Cerebellar nuclear complex (tissue), 1 donor: ENCODE measurements around the gene ST3GAL3.

ENCODE experiments used
- DNase-seq, 2 experiments: peaks; one replicate each; lab custom pipeline; 2025; lab: John Stamatoyannopoulos, UW

The ST3GAL3 gene

GRCh38 chr1:43786960-43787359 is 79.6 kb downstream of the ST3GAL3 start:
- DNase-seq = no peak

DNA sequence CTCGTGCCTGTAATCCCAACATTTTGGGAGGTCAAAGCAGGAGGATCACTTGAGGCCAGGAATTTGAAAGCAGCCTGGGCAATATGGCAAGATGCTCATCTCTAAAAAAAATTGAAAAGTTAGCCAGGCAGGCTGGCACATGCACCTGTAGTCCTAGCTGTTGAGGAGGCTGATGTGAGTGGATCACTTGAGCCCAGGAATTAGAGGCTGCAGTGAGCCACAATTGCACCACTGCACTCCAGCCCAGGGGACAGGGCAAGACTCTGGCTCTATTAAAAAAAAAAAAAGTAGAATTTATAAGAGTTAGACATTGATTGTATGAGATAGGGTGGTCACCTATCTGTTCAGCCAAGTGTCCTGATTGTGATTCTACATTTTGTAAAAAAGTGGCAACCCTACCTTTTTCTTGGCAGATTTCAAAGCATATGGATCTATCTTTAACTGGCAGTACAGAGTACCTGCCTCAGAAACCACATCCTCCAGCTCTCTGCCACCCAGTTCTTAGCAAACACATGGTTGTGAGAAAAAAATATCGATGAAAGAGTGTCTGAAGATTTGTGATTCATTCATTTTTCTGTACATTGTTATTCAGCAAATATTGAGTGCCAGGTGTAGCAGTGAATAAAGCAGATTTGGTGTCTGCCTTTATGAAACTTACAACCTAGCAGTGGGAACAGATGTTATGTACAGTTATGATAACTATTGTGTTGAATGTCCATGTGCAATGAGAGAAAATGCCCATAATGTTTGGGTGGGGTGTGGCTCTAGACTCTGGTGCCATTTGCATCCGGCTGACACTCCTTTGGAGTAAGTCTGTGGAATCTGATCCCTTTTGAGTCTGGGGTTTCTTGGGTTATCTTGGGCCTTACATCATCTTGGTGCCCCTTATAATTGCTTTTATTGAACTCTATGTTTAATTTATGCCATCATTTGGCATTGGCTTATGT is 82.5 kb downstream of the ST3GAL3 start:
- DNase-seq = no peak

DNA sequence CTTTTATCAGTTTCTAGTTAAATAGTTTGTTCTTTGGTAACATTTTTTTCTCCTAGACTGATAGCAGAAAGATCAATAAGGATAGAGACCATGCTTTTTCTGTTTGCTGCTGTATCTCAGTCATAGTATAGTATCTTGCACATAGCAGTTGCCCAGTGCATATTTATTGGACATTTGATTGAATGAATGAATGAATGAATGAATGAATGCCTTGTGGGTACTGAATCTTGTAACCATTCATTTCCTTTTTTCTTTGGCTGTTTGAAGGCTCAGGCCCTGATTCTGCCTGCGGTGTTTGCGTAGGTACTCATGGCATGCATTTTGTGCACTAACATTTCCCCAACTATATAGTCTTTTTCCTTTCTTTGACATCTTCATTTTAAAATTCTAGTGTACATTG is 83.9 kb downstream of the ST3GAL3 start:
- DNase-seq = no peak

DNA sequence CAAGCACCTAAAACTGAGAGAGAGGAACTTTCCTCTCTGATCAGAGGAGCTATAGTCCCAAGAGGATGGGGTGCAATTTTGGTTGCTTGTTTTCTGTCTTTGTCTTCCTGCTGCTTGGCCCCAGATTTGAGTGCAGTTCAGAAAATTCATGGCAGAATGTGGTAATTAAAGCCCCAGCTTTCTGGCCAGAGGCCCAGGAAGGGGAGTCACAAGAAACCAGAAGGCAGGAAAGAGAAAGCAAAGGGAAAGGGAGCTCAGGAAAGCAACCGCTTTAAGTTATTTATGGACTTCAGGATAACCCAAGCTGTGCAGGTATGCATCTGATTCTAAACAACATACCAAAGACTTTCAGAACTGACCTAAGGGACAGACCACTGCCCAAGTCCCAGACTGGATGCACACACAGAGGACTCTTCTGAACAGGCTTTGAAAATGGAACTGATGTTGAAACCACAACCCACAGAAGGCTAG is 88.8 kb downstream of the ST3GAL3 start:
- DNase-seq = no peak

GRCh38 chr1:43797891-43798290 is 90.6 kb downstream of the ST3GAL3 start:
- no peak for DNase-seq

DNA sequence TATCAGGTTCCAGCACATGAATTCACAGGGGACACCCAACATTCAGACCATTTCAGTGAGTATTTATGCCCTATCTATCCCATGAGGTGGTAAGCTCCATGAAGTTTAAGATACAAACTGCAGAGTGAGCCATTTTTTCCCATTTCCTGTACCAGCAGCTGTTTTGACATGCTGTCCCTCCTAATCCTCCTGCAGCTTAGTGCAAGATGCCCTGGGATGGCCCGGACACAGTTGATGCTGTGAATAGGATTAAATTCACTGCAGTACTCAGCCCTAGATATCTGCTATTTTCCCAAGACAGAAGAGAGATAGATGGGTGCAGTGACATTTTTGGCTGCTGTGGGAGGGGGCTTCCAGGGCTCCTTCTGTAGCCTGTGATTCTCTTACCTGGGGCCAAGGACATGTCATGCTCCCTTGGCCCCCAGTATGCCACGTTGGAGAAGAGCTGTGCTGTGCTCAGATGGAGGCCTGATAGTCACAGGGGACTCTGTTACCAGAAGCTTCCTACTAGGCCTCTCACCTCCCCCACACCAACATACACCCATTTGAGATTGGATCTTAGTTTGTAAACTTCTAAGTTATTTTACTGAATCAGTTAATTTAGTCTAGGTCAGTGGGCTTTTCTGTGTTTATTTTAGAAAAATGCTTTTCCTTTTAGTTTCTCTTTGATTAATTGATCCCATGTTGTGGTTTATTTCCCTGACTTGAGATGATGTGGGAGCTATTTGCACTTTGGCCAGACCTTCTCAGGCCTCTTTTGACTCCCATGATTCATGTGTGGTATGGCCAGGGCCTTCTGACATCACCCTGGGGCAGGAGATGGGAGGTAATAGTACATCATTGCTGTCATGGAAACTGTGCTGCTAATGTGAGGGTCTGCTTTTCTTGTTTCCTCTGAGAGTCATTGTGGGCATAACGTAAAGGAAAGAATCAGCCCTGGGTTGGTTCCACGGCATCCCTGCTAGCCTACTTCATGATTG is 92.6 kb downstream of the ST3GAL3 start:
- DNase-seq = no peak

- DNase-seq = no peak
These were observed 93.4 kb downstream of the ST3GAL3 start for GRCh38 chr1:43800771-43801170.

- DNase-seq = no peak
These were observed 93.9 kb downstream of the ST3GAL3 start for GRCh38 chr1:43801203-43801602.

- no peak for DNase-seq
These were observed 95.1 kb downstream of the ST3GAL3 start for GRCh38 chr1:43802356-43802980.

DNA sequence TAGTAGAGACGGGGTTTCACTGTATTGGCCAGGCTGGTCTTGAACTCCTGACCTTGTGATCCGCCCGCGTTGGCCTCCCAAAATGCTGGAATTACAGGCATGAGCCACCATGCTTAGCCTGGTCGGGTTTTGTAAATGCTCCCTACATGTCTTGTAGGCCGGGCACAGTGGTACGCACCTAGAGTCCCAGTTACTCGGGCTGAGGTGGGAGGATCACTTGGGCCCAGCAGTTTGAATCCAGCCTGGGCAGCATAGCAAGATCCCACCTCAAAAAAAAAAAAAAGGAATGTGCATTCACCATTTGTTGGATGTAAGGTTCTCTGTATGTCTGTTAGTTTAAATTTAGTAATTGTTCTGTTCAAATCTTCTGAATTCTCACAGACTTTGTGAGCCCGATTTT is 95.8 kb downstream of the ST3GAL3 start:
- DNase-seq = no peak

DNA sequence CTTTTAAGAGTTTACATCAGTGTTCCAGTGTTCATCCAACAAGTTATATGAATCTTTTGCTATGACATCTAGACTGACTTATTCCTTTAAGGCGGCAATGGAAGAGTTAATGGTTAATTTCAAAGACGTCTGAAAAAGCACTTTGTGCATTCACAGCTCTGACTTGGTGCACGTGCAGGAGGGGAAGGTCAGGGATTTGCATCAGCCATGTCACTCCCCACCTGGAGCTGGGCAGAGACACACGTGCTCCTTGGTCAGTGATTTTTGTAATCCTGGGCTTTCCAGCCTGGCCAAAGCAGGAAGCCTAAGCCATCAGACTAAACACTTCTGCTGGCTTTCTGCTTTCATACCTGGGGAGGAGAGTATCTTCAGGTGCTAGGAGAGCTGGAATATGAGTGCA is 96.3 kb downstream of the ST3GAL3 start:
- no peak for DNase-seq

DNA sequence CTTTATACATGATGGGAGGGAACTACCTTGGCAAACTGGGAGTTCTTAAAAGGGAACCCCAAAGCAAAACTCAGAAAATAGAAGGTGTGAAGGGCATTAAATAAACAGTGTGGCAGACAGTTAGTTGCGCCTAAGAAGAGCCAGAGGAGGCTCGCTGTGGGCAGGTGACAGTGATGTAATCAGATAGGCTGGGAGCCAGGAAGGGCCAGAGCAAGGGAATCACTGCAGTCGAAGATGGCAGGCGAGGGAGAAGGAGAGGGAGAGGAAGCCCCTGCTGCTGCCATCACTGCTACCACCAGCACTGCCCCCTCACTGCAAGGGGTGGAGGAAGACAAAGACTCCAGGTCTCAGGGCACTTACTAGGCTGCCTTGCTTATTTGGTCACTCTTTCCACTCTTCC is 97.2 kb downstream of the ST3GAL3 start:
- DNase-seq = no peak

GRCh38 chr1:43805340-43805739 is 98.0 kb downstream of the ST3GAL3 start:
- DNase-seq = no peak

DNA sequence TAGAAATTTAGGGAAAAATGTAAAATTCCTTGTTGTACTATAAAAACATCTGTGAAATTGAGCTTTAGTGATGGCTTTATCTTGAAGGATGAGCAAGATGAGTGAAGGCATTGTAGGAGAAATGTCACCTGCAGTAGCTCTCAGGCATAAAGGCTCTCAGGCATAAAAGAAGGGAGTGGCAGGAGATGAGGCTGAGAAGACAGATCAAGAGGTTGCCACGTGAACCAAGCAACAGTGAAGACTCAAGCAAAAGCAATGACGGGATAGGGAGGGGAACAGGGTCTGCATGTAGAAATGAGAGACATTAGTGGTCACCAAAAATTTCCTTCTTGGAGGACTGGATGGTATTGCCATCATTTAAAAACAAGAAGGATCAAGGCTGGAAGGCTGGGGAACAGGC is 98.8 kb downstream of the ST3GAL3 start:
- no peak for DNase-seq

DNA sequence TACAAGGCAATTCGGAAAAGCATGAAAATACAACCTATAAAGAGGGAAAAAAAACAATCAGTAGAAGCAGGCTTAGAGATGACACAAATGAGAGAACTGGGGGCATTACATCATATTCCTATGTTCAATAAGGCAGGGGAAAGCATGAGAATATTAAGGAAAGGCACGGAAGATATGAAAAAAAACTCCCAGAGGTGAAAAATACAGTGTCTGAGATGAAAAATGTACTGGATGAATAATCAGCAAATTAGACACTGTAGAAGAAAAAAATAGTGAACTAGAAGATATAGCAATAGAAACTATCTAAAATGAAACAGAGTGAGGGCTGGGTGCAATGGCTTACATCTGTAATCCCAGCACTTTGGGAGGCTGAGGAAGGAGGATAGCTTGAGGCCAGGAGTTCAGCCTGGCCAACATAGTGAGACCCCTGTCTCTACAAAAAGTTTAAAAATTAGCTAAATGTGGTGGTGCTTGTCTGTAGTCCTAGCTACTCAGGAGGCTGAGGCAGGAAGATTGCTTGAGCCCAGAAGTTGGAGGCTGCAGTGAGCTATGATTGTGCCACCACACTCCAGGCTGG is 101.8 kb downstream of the ST3GAL3 start:
- DNase-seq = no peak

DNA sequence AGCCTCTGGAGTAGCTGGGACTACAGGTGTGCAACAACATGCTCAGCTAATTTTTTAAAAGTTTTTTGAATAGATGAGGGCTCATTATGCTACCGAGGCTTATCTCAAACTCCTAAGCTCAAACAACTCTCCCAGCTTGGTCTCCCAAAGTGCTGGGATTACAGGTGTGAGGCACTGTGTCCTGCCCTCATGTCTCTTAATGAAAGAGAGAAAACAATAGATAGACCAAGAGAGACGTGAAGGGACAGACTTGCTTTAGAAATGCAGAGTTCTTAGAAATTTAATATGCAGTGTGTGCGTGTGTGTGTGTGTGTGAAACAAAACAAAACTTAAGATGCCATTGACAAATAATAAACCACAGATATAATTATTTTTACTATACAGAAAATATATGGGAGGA is 105.2 kb downstream of the ST3GAL3 start:
- DNase-seq = no peak

DNA sequence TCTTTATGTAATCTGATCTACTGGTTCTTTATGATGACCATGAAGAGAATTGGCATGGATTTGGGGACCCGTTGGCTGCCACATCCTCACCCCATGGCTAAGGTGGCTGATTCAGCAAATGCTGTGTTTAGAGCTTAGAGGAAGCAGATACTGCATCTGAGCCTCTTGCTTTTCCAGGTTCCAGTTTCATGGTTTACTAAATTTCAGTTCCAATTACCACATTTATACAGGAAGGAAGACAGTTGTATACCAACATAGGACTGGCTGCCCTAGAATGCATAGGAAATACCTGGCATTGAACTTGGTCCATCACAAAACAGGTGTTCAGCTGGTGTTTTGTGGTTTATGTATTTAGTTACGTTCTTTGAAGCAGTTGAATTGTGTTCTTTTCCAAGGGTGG is 107.1 kb downstream of the ST3GAL3 start:
- no peak for DNase-seq

GRCh38 chr1:43817304-43817939 is 110.1 kb downstream of the ST3GAL3 start:
- DNase-seq = no peak

- no peak for DNase-seq
These were observed 111.4 kb downstream of the ST3GAL3 start for GRCh38 chr1:43818691-43819090.

DNA sequence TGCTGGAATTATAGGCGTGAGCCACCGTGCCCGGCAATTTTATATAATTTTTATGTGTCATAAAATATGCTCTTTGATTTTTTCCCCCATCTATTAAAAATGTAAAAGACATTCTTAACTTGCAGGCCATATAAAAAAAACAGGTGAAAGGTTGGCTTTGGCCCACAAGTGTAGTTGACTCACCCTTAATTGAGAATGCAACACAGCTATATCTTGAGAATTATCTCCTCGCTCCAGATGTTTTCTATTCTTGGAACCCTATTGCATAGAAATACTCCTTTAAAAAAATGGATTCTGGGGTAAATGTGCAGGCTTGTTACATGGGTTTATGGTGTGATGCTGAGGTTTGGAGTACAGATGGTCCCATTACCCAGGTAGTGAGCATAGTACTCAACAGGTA is 112.0 kb downstream of the ST3GAL3 start:
- DNase-seq = no peak

- no peak for DNase-seq
These were observed 114.1 kb downstream of the ST3GAL3 start for GRCh38 chr1:43821471-43821870.
